K562 (cell line): ENCODE results near the gene POP7. TPM values are rescaled to one million over a fixed set of nuclear protein-coding genes. Genes with fewer than 3 reads are reported as not detected.

ENCODE experiments used
- ATAC-seq: fragments of 200-7000 bp; cut with Tn5 transposase; 3 replicates; pipeline ENCODE4 v1.9.1; 2020; ENCODE audit warnings: moderate library complexity
- BruUV-seq: library from RNA; stranded (reverse); fragments of 400-500 nt; replicated peaks from 2 replicates; lab custom pipeline; 2021; lab: Mats Ljungman, UMichigan
- CTCF ChIA-PET: fragments of 300-600 bp; formaldehyde crosslinking; extraction: SDS; loops from one replicate; lab custom pipeline; 2021; ENCODE audit warnings: low intra/inter-chr PET ratio; lab: Yijun Ruan, JAX
- POLR2A ChIA-PET: fragments of 300-600, 350-650 bp; sonication (Branson Sonifier 250); formaldehyde crosslinking; extraction: SDS; loops from one replicate; lab custom pipeline; 2021; ENCODE audit warnings: antibody characterized with exemption, inconsistent platforms; lab: Yijun Ruan, JAX
- DNase-seq, 4 experiments: peaks; one replicate each; pipeline versions ENCODE4 v3.0.0 to v3.0.0-alpha.2; 2011 to 2018; ENCODE audit warnings: low spot score in 3 of 4, mixed read lengths in 3 of 4; ENCODE audit errors: extremely low read depth in 1 of 4
- FAIRE-seq: peaks from 2 replicates; lab custom pipeline; 2011; peaks lifted over from hg19 to GRCh38; lab: Jason Lieb, UNC
- H2AFZ ChIP-seq: 2 replicates; pipeline ENCODE4 v1.6.0; 2011; ENCODE audit warnings: low read depth, low read length, control low read depth, inconsistent platforms
- H3K27ac ChIP-seq: fragments of 200-600 bp; 3 replicates; pipeline ENCODE4 v1.8.0; 2011; ENCODE audit warnings: low read depth, mild to moderate bottlenecking, control low read depth, inconsistent platforms, low read length, moderate library complexity, mixed read lengths; ENCODE audit errors: extremely low read depth
- H3K27me3 ChIP-seq, 2 experiments: fragments of 300-600 bp in 1 of 2; 2 replicates in 1 of 2; 3 replicates in 1 of 2; pipeline versions ENCODE4 v1.6.0 to v1.8.0; 2011; ENCODE audit warnings: inconsistent platforms in 2 of 2, low read length in 2 of 2, mild to moderate bottlenecking in 1 of 2, mixed read lengths in 1 of 2, moderate library complexity in 1 of 2; ENCODE audit not compliant: control insufficient read depth in 2 of 2, insufficient read depth in 2 of 2
- H3K36me3 ChIP-seq: fragments of 300-600 bp; 3 replicates; pipeline ENCODE4 v1.8.0; 2011; ENCODE audit warnings: mild to moderate bottlenecking, low read length, inconsistent platforms; ENCODE audit not compliant: control insufficient read depth, insufficient read depth
- H3K4me1 ChIP-seq, 2 experiments: fragments of 200-600 bp in 1 of 2; replicated peaks in 1 of 2; 2 replicates in 1 of 2; 3 replicates in 1 of 2; pipeline versions ENCODE4 v1.5.1 to v1.8.0; 2011; ENCODE audit warnings: inconsistent platforms in 2 of 2, low read length in 2 of 2, mild to moderate bottlenecking in 1 of 2, mixed read lengths in 1 of 2, moderate library complexity in 1 of 2; ENCODE audit not compliant: control insufficient read depth in 2 of 2, insufficient read depth in 2 of 2
- H3K4me2 ChIP-seq: 2 replicates; pipeline ENCODE4 v1.6.1; 2011; ENCODE audit warnings: low read length, control low read depth, inconsistent platforms, mixed read lengths; ENCODE audit not compliant: insufficient read depth
- H3K4me3 ChIP-seq: fragments of 200-600 bp; sonication (generic), shearing (Covaris generic); 2 replicates; pipeline ENCODE4 v1.5.1; 2016; ENCODE audit warnings: control low read depth, inconsistent platforms
- H3K79me2 ChIP-seq: fragments of 200-600 bp; 3 replicates; pipeline ENCODE4 v1.8.0; 2011; ENCODE audit warnings: low read length, inconsistent platforms; ENCODE audit not compliant: control insufficient read depth, insufficient read depth
- H3K9ac ChIP-seq, 2 experiments: 2 replicates each; pipeline versions ENCODE4 v1.6.0 to v1.6.1; 2011; ENCODE audit warnings: low read depth in 2 of 2, low read length in 2 of 2, control low read depth in 1 of 2, inconsistent platforms in 1 of 2, mild to moderate bottlenecking in 1 of 2, mixed read lengths in 1 of 2; ENCODE audit not compliant: insufficient read depth in 1 of 2
- H3K9me1 ChIP-seq: one replicate; pipeline ENCODE4 v1.6.0; 2011; ENCODE audit warnings: inconsistent platforms, mild to moderate bottlenecking, low read length, moderate library complexity; ENCODE audit not compliant: control insufficient read depth, insufficient read depth
- H3K9me3 ChIP-seq: replicated peaks from 2 replicates; pipeline ENCODE4 v1.5.1; 2011; ENCODE audit warnings: low read depth, low read length, inconsistent platforms; ENCODE audit not compliant: control insufficient read depth, insufficient read depth
- H4K20me1 ChIP-seq: replicated peaks from 2 replicates; pipeline ENCODE4 v1.6.1; 2011; ENCODE audit warnings: low read length, inconsistent platforms, mixed read lengths; ENCODE audit not compliant: control insufficient read depth, insufficient read depth
- ARID4B ChIP-seq: sonication (generic); formaldehyde crosslinking; IDR thresholded peaks from 2 replicates; pipeline ENCODE4 v1.8.0; 2022; ENCODE audit warnings: mild to moderate bottlenecking, missing genetic modification reagents
- CBFB ChIP-seq: sonication (generic); formaldehyde crosslinking; IDR thresholded peaks from 2 replicates; pipeline ENCODE4 v1.4.0; 2020; ENCODE audit warnings: mild to moderate bottlenecking, missing genetic modification reagents
- CBX1 ChIP-seq: sonication (generic); IDR thresholded peaks from 2 replicates; pipeline ENCODE4 v1.6.1; 2016; ENCODE audit warnings: antibody characterized with exemption, low read depth, mild to moderate bottlenecking
- ETV5 ChIP-seq: sonication (generic); formaldehyde crosslinking; IDR thresholded peaks from 2 replicates; pipeline ENCODE4 v1.4.0; 2020; ENCODE audit warnings: low read depth, mild to moderate bottlenecking, missing genetic modification reagents
- MAZ ChIP-seq, 2 experiments: fragments of 450-650 bp in 1 of 2; sonication (generic) in 1 of 2; formaldehyde crosslinking; IDR thresholded peaks in 1 of 2; conservative IDR thresholded peaks in 1 of 2; 2 replicates each; pipeline versions ENCODE4 v1.4.0 to v1.5.0; 2020; ENCODE audit warnings: mild to moderate bottlenecking in 1 of 2, missing genetic modification reagents in 1 of 2
- MTA1 ChIP-seq: fragments of 450-650 bp; IDR thresholded peaks from 2 replicates; pipeline ENCODE4 v1.6.1; 2017; ENCODE audit warnings: borderline replicate concordance
- RFX1 ChIP-seq: fragments of 450-650 bp; IDR thresholded peaks from 2 replicates; pipeline ENCODE4 v1.6.1; 2016; ENCODE audit warnings: mild to moderate bottlenecking, moderate library complexity
- ZBTB1 ChIP-seq: sonication (generic); formaldehyde crosslinking; IDR thresholded peaks from 2 replicates; pipeline ENCODE4 v1.8.1; 2023; ENCODE audit warnings: missing genetic modification reagents, low read depth, mild to moderate bottlenecking, borderline replicate concordance
- ZBTB33 ChIP-seq: sonication (generic); formaldehyde crosslinking; IDR thresholded peaks from 2 replicates; pipeline ENCODE4 v1.8.1; 2023; ENCODE audit warnings: mild to moderate bottlenecking, missing genetic modification reagents
- ZKSCAN1 ChIP-seq: fragments of 150-350 bp; IDR thresholded peaks from 2 replicates; pipeline ENCODE4 v1.6.1; 2016; ENCODE audit warnings: low read depth, low read length
- ZNF134 ChIP-seq: fragments of 250-450 bp; sonication (Bioruptor Pico); conservative IDR thresholded peaks from 2 replicates; pipeline ENCODE4 v1.4.0; 2020
- ZNF224 ChIP-seq: sonication (generic); formaldehyde crosslinking; IDR thresholded peaks from 2 replicates; pipeline ENCODE4 v1.8.0; 2022; ENCODE audit warnings: mild to moderate bottlenecking, missing genetic modification reagents
- WGBS: fragments of 100-300 bp; shearing (Covaris generic); methylation state at CpG from one replicate; pipeline ENCODE4 v1.1.6; 2016; ENCODE audit warnings: low coverage, mixed read lengths; ENCODE audit not compliant: insufficient coverage; ENCODE audit errors: missing lambda C conversion rate; 5-methylcytosine and 5-hydroxymethylcytosine counted together
- in situ Hi-C: fragments of 300-500 bp; cut with MboI; formaldehyde crosslinking; loops from 4 replicates; pipeline ENCODE4 v1.15.0; 2018; ENCODE audit warnings: inconsistent platforms, mixed read lengths
- intact Hi-C: fragments of 100-400 bp; cut with micrococcal nuclease; formaldehyde crosslinking; loops from 2 replicates; pipeline ENCODE4 v1.14.2; 2022
- polyA plus RNA-seq, 8 experiments: library from polyadenylated mRNA; depleted of rRNA in 4 of 8; stranded (reverse) in 5 of 8; unstranded in 3 of 8; fragments of >200 nt; fragmentation: Nextera tagmentation in 2 of 8; fragmentation: Illumina TruSeq in 1 of 8; extraction: Ambion mirVana in 2 of 8; extraction: Trizol in 1 of 8; gene quantifications; 2 replicates each; pipeline versions ENCODE4 v1.2.1 to v1.2.3, GENCODE V29; 2011 to 2014; ENCODE audit warnings: inconsistent platforms in 1 of 8, missing spikeins in 1 of 8
- total RNA-seq, 7 experiments: library from RNA; depleted of rRNA in 6 of 7; stranded (reverse); fragments of >200 nt in 6 of 7; fragmentation: Illumina TruSeq in 2 of 7; extraction: Trizol in 2 of 7; gene quantifications; 2 replicates each; pipeline versions ENCODE4 v1.2.1 to v1.2.3, GENCODE V29; 2011 to 2021; ENCODE audit warnings: low replicate concordance in 1 of 7

The POP7 gene
- total and polyA plus RNA-seq, 9 of the 15 experiments (the other 6 are each of a cell fraction or from before 2014, with no cell fraction given): 11.5 to 163 (median 68.9) TPM

GRCh38 chr7:100675581-100676350, 30.2 kb upstream of the POP7 start (continued):
- no peak for TF ChIP-seq ZBTB33 (CRISPR knock-in tag)
- no peak for TF ChIP-seq ZNF224 (CRISPR knock-in tag)
- no peak for TF ChIP-seq ZBTB1 (CRISPR knock-in tag)
- peak; percentile 46; the same call in 1 of the 2 replicates for TF ChIP-seq ETV5
- TF ChIP-seq, all 486 proteins: peak for 46

- Histone ChIP-seq H3K79me2 (peaks cover 46% of the 10 kb centered on the region), H4K20me1 (peaks cover 22% of the 10 kb centered on the region; the same call in 1 of the 2 replicates), H3K27ac (no peak overlapping the region), H3K4me2 (peak overlapping the region; percentile 40), H3K9me3 (no peaks in the 10 kb centered on the region), H3K9me1 (no peaks in the 10 kb centered on the region), H3K4me1 (peaks cover 4 to 84% of the 10 kb centered on the region in 2 experiments), H3K27me3 (no peaks in the 10 kb centered on the region), H2AFZ (no peak overlapping the region), H3K4me3 (peak overlapping the region; percentile 99; the same call in 1 of the 2 replicates), H3K9ac (peak overlapping the region in 1 of 2 experiments; percentile 94; a peak in 2 of 4 replicates), H3K36me3 (peaks cover 55% of the 10 kb centered on the region; the same call in 2 of the 3 replicates)
- BruUV-seq: TSS peak; percentile 26
- FAIRE-seq (peak; percentile 42), ATAC-seq (no peak), DNase-seq (no peak)
- ChIA-PET POLR2A (interaction anchor here (0.6 to 1.9 kb wide), 8 partner anchors 13 to 249 kb away, joined by 3 to 6 read pairs (median 4); partner anchors contain the start of genes GIGYF1, POP7 and ZCWPW1), CTCF (no interaction called here)
- in situ Hi-C loops (no loop called here), intact Hi-C loops (no loop called here)
- 92% methylated on average over 20 of the region's 23 CpGs for WGBS
- TF ChIP-seq CBFB (CRISPR knock-in tag) (peak; percentile 62; the same call in 1 of the 2 replicates), RFX1 (no peak), ZKSCAN1 (no peak), ARID4B (CRISPR knock-in tag) (no peak), MTA1 (no peak), CBX1 (no peak), ZNF134 (CRISPR knock-in tag) (no peak), MAZ (CRISPR knock-in tag; conservative IDR thresholded peaks at IDR 0.05 in 1 of 2, IDR thresholded peaks at IDR 0.05 in 1 of 2) (no peak), ETV5 (0 out of 2 replicates have a peak, but pooled peaks have one; percentile 31)
These were observed 29.2 kb upstream of the POP7 start for GRCh38 chr7:100676501-100677306.
